Endothelial cell (in vitro differentiated cells): ENCODE results near the gene PHACTR2. TPM values are rescaled to one million over a fixed set of nuclear protein-coding genes. Genes with fewer than 3 reads are reported as not detected.
A peak's percentile ranks its signal among the peaks of the same experiment; 100 is the strongest.
"Not testable (repeated sequence)": the region's sequence is repeated elsewhere in the genome, so short reads cannot be mapped to it uniquely, and the experiment has no call there.

Experiments used
- DNase-seq: peaks from one replicate; pipeline ENCODE4 v3.0.0; 2021; ENCODE audit warnings: low spot score
- H3K27ac Mint-ChIP-seq: one replicate; pipeline ENCODE4 v1.8.0; 2021; ENCODE audit warnings: mixed read lengths, inconsistent platforms; ENCODE audit not compliant: unreplicated experiment
- H3K27me3 Mint-ChIP-seq: one replicate; pipeline ENCODE4 v1.8.0; 2021; ENCODE audit warnings: mild to moderate bottlenecking, moderate library complexity, mixed read lengths, inconsistent platforms; ENCODE audit not compliant: unreplicated experiment
- H3K36me3 Mint-ChIP-seq: one replicate; pipeline ENCODE4 v1.8.0; 2021; ENCODE audit warnings: mild to moderate bottlenecking, low read depth, mixed read lengths, inconsistent platforms; ENCODE audit not compliant: unreplicated experiment
- H3K4me1 Mint-ChIP-seq: one replicate; pipeline ENCODE4 v1.8.0; 2021; ENCODE audit warnings: mild to moderate bottlenecking, mixed read lengths, inconsistent platforms; ENCODE audit not compliant: unreplicated experiment
- H3K4me3 Mint-ChIP-seq: one replicate; pipeline ENCODE4 v1.8.0; 2021; ENCODE audit warnings: mild to moderate bottlenecking, mixed read lengths, inconsistent platforms; ENCODE audit not compliant: unreplicated experiment
- H3K9me3 Mint-ChIP-seq: one replicate; pipeline ENCODE4 v1.8.0; 2021; ENCODE audit warnings: mixed read lengths, inconsistent platforms; ENCODE audit not compliant: unreplicated experiment
- total RNA-seq: library from RNA; stranded (reverse); fragmentation: NEBNext Ultra II Directional; extraction: Animal tissue kit (Norgen Biotek cat#: 25700); gene quantifications from one replicate; pipeline ENCODE4 v1.2.1, GENCODE V29; 2021; ENCODE audit not compliant: unreplicated experiment
- TF ChIP-seq, protein P1 (sequence below): fragments of 200-600 bp; sonication (generic); IDR thresholded peaks from one replicate; pipeline ENCODE4 v1.5.0; 2021; ENCODE audit warnings: antibody characterized with exemption; ENCODE audit not compliant: unreplicated experiment

Gene PHACTR2
- total RNA-seq, 1 donor from 2014 or later, result 181 TPM

DNA sequence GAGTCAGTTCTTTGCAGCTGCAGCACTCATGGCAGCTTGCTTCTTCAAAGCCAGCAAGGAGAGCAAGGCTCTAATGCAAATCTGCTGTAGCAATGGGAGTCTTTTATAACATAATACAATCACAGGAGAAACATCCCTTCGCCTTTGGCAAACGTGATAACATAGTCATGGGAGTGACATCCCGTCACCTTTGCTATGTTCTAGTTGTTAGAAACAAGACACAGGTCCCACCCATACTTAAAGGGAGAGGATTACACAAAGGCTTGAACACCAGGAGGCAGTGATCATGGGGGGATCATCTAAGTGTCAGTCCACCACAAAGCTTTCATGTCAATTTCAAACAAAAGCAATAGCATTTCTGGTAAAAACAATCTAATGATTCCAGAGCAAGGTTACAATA is 40.1 kb upstream of the PHACTR2 start:
- peaks cover 1% of the 10 kb centered on the region for H3K27me3 Mint-ChIP-seq
- no peaks in the 10 kb centered on the region for H3K9me3 Mint-ChIP-seq
- no peak overlapping the region for H3K4me3 Mint-ChIP-seq
- H3K4me1 Mint-ChIP-seq, result peaks cover 5% of the 10 kb centered on the region
- H3K27ac Mint-ChIP-seq, result no peak overlapping the region
- H3K36me3 Mint-ChIP-seq, result no peaks in the 10 kb centered on the region
- no peak for DNase-seq
- TF ChIP-seq, protein P1, sequence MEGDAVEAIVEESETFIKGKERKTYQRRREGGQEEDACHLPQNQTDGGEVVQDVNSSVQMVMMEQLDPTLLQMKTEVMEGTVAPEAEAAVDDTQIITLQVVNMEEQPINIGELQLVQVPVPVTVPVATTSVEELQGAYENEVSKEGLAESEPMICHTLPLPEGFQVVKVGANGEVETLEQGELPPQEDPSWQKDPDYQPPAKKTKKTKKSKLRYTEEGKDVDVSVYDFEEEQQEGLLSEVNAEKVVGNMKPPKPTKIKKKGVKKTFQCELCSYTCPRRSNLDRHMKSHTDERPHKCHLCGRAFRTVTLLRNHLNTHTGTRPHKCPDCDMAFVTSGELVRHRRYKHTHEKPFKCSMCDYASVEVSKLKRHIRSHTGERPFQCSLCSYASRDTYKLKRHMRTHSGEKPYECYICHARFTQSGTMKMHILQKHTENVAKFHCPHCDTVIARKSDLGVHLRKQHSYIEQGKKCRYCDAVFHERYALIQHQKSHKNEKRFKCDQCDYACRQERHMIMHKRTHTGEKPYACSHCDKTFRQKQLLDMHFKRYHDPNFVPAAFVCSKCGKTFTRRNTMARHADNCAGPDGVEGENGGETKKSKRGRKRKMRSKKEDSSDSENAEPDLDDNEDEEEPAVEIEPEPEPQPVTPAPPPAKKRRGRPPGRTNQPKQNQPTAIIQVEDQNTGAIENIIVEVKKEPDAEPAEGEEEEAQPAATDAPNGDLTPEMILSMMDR, result no peak

DNA sequence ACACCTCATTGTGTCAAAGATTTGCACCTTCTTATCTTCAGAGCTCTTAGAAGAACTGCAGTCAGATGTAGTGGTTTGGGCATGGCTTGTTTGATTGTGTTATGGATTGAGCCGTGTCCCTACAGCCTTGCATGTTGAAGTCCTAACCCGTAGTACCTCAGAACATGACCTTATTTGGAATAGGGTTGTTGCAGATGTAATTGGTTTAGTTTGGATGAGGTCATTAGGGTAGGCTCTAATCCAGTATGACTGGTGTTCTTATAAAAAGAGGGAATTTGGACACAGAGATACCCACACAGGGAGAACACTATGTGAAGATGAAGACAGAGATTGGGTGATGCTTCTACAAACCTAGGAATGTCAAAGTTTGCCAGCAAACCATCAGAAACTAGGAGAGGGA is 35.4 kb upstream of the PHACTR2 start:
- Mint-ChIP-seq H3K36me3 (no peaks in the 10 kb centered on the region), H3K27ac (no peak overlapping the region), H3K9me3 (no peaks in the 10 kb centered on the region), H3K27me3 (peaks cover 1% of the 10 kb centered on the region), H3K4me3 (no peak overlapping the region), H3K4me1 (peaks cover 3% of the 10 kb centered on the region)
- DNase-seq, result no peak
- TF ChIP-seq, protein P1, result no peak

DNA sequence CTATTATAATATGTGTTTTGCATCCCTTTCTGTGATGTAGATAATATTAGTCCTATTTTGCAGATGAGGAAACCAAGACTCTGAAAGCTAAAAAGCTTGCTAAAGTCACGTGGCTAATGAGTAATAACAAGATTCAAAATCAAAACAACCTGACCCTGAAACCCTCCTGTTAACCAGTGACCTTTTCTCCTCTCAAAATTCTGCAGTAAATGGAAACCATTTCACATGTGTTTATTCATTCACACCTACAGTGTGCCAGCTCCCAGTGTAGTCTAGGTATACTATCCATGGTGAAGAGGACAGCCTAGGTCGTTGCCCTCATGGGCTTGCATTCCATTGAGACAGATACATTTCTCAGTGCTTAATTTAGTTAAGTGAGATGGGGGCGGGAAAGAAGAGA is 30.6 kb upstream of the PHACTR2 start:
- Mint-ChIP-seq H3K27me3 (no peaks in the 10 kb centered on the region), H3K27ac (no peak overlapping the region), H3K4me1 (peaks cover 33% of the 10 kb centered on the region), H3K4me3 (no peak overlapping the region), H3K9me3 (no peaks in the 10 kb centered on the region), H3K36me3 (no peaks in the 10 kb centered on the region)
- no peak for DNase-seq
- TF ChIP-seq, protein P1, result no peak

DNA sequence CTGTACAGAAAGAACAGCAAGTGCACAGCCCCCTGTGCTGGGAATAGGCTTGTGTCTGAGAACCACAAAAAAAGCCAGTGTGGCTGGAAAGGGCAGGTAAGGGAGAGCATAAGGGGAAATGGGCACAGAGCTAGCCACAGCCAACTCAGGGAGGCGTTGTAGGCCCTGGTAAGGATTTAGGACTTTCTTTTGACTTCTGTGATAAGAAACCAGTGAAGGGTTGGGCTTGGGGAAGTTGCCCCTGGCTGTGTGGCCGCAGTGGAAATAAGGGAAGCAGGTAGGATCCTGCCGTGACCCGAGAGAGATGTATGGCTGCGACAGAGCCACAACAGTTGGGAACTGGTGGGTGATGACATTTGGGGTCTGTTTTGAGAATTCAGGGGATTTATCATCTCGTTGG is 30.0 kb upstream of the PHACTR2 start:
- Mint-ChIP-seq H3K4me3 (no peak overlapping the region), H3K27ac (no peak overlapping the region), H3K27me3 (no peaks in the 10 kb centered on the region), H3K4me1 (peaks cover 33% of the 10 kb centered on the region), H3K9me3 (no peaks in the 10 kb centered on the region), H3K36me3 (no peaks in the 10 kb centered on the region)
- DNase-seq, result no peak
- TF ChIP-seq, protein P1, result no peak

DNA sequence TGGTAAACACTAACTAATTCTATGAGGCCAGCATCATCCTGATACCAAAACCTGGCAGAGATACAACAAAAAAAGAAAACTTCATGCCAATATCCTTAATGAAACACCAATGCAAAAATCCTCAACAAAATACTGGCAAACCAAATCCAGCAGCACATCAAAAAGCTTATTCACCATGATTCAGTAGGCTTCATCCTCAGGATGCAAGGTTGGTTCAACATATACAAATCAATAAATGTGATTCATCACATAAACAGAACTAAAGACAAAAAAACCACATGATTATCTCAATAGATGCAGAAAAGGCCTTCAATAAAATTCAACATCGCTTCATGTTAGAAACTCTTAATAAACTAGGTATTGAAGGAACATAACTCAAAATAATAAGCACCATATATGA is 28.4 kb upstream of the PHACTR2 start:
- not testable (repeated sequence) for H3K36me3 Mint-ChIP-seq, H3K9me3 Mint-ChIP-seq

DNA sequence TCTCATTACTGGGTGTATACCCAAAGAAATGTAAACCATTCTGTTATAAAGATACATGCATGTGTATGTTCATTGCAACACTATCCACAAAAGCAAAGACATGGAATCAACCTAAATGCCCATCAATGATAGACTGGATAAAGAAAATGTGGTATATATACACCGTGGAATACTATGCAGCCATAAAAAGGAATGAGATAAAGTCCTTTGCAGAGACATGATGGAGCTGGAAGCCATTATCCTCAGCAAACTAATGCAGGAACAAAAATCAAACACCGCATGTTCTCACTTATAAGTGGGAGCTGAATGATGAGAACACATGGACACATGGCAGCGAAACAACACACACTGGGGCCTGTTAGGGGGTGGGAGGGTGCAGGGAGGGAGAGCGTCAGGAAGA is 26.4 kb upstream of the PHACTR2 start:
- not testable (repeated sequence) for H3K27ac Mint-ChIP-seq, DNase-seq, H3K9me3 Mint-ChIP-seq, H3K27me3 Mint-ChIP-seq, H3K36me3 Mint-ChIP-seq, H3K4me3 Mint-ChIP-seq
- H3K4me1 Mint-ChIP-seq, result peaks cover 39% of the 10 kb centered on the region

More for the DNA sequence above, 28.4 kb upstream of the PHACTR2 start:
- H3K27me3 Mint-ChIP-seq, H3K4me3 Mint-ChIP-seq, DNase-seq: not testable (repeated sequence)
- Mint-ChIP-seq H3K4me1 (peaks cover 33% of the 10 kb centered on the region), H3K27ac (peak overlapping the region; percentile 94)
